K562 (cell line): ENCODE data around the gene TUFM. TPM values are rescaled to one million over a fixed set of nuclear protein-coding genes. Genes with fewer than 3 reads are reported as not detected.

Source experiments
- ATAC-seq: fragments of 200-7000 bp; cut with Tn5 transposase; 3 replicates; pipeline ENCODE4 v1.9.1; 2020; ENCODE audit warnings: moderate library complexity
- BruUV-seq: library from RNA; stranded (reverse); fragments of 400-500 nt; replicated peaks from 2 replicates; lab custom pipeline; 2021; lab: Mats Ljungman, UMichigan
- CTCF ChIA-PET: fragments of 300-600 bp; formaldehyde crosslinking; extraction: SDS; loops from one replicate; lab custom pipeline; 2021; ENCODE audit warnings: low intra/inter-chr PET ratio; lab: Yijun Ruan, JAX
- POLR2A ChIA-PET: fragments of 300-600, 350-650 bp; sonication (Branson Sonifier 250); formaldehyde crosslinking; extraction: SDS; loops from one replicate; lab custom pipeline; 2021; ENCODE audit warnings: antibody characterized with exemption, inconsistent platforms; lab: Yijun Ruan, JAX
- DNase-seq, 4 experiments: peaks; one replicate each; pipeline versions ENCODE4 v3.0.0 to v3.0.0-alpha.2; 2011 to 2018; ENCODE audit warnings: low spot score in 3 of 4, mixed read lengths in 3 of 4; ENCODE audit errors: extremely low read depth in 1 of 4
- FAIRE-seq: peaks from 2 replicates; lab custom pipeline; 2011; peaks lifted over from hg19 to GRCh38; lab: Jason Lieb, UNC
- H2AFZ ChIP-seq: 2 replicates; pipeline ENCODE4 v1.6.0; 2011; ENCODE audit warnings: low read depth, low read length, control low read depth, inconsistent platforms
- H3K27ac ChIP-seq: fragments of 200-600 bp; 3 replicates; pipeline ENCODE4 v1.8.0; 2011; ENCODE audit warnings: low read depth, mild to moderate bottlenecking, control low read depth, inconsistent platforms, low read length, moderate library complexity, mixed read lengths; ENCODE audit errors: extremely low read depth
- H3K27me3 ChIP-seq, 2 experiments: fragments of 300-600 bp in 1 of 2; 2 replicates in 1 of 2; 3 replicates in 1 of 2; pipeline versions ENCODE4 v1.6.0 to v1.8.0; 2011; ENCODE audit warnings: inconsistent platforms in 2 of 2, low read length in 2 of 2, mild to moderate bottlenecking in 1 of 2, mixed read lengths in 1 of 2, moderate library complexity in 1 of 2; ENCODE audit not compliant: control insufficient read depth in 2 of 2, insufficient read depth in 2 of 2
- H3K36me3 ChIP-seq: fragments of 300-600 bp; 3 replicates; pipeline ENCODE4 v1.8.0; 2011; ENCODE audit warnings: mild to moderate bottlenecking, low read length, inconsistent platforms; ENCODE audit not compliant: control insufficient read depth, insufficient read depth
- H3K4me1 ChIP-seq, 2 experiments: fragments of 200-600 bp in 1 of 2; replicated peaks in 1 of 2; 2 replicates in 1 of 2; 3 replicates in 1 of 2; pipeline versions ENCODE4 v1.5.1 to v1.8.0; 2011; ENCODE audit warnings: inconsistent platforms in 2 of 2, low read length in 2 of 2, mild to moderate bottlenecking in 1 of 2, mixed read lengths in 1 of 2, moderate library complexity in 1 of 2; ENCODE audit not compliant: control insufficient read depth in 2 of 2, insufficient read depth in 2 of 2
- H3K4me2 ChIP-seq: 2 replicates; pipeline ENCODE4 v1.6.1; 2011; ENCODE audit warnings: low read length, control low read depth, inconsistent platforms, mixed read lengths; ENCODE audit not compliant: insufficient read depth
- H3K4me3 ChIP-seq: fragments of 200-600 bp; sonication (generic), shearing (Covaris generic); 2 replicates; pipeline ENCODE4 v1.5.1; 2016; ENCODE audit warnings: control low read depth, inconsistent platforms
- H3K79me2 ChIP-seq: fragments of 200-600 bp; 3 replicates; pipeline ENCODE4 v1.8.0; 2011; ENCODE audit warnings: low read length, inconsistent platforms; ENCODE audit not compliant: control insufficient read depth, insufficient read depth
- H3K9ac ChIP-seq, 2 experiments: 2 replicates each; pipeline versions ENCODE4 v1.6.0 to v1.6.1; 2011; ENCODE audit warnings: low read depth in 2 of 2, low read length in 2 of 2, control low read depth in 1 of 2, inconsistent platforms in 1 of 2, mild to moderate bottlenecking in 1 of 2, mixed read lengths in 1 of 2; ENCODE audit not compliant: insufficient read depth in 1 of 2
- H3K9me1 ChIP-seq: one replicate; pipeline ENCODE4 v1.6.0; 2011; ENCODE audit warnings: inconsistent platforms, mild to moderate bottlenecking, low read length, moderate library complexity; ENCODE audit not compliant: control insufficient read depth, insufficient read depth
- H3K9me3 ChIP-seq: replicated peaks from 2 replicates; pipeline ENCODE4 v1.5.1; 2011; ENCODE audit warnings: low read depth, low read length, inconsistent platforms; ENCODE audit not compliant: control insufficient read depth, insufficient read depth
- H4K20me1 ChIP-seq: replicated peaks from 2 replicates; pipeline ENCODE4 v1.6.1; 2011; ENCODE audit warnings: low read length, inconsistent platforms, mixed read lengths; ENCODE audit not compliant: control insufficient read depth, insufficient read depth
- DMBX1 ChIP-seq: fragments of 250-450 bp; sonication (Bioruptor Pico); IDR thresholded peaks from 2 replicates; pipeline ENCODE4 v1.8.0; 2022; ENCODE audit warnings: inconsistent platforms, mild to moderate bottlenecking, moderate library complexity, borderline replicate concordance
- KDM2B ChIP-seq: fragments of 250-450 bp; sonication (Bioruptor Pico); IDR thresholded peaks from 2 replicates; pipeline ENCODE4 v1.8.0; 2021; ENCODE audit warnings: mild to moderate bottlenecking, moderate library complexity
- MTA1 ChIP-seq: fragments of 450-650 bp; IDR thresholded peaks from 2 replicates; pipeline ENCODE4 v1.6.1; 2017; ENCODE audit warnings: borderline replicate concordance
- RAD21 ChIP-seq, 2 experiments: fragments of 250-450 bp in 1 of 2; fragments of 450-650 bp in 1 of 2; sonication (Bioruptor Pico) in 1 of 2; formaldehyde crosslinking in 1 of 2; IDR thresholded peaks in 1 of 2; conservative IDR thresholded peaks in 1 of 2; 2 replicates each; pipeline versions ENCODE4 v1.4.0 to v1.8.0; 2020 to 2022; ENCODE audit warnings: mild to moderate bottlenecking in 2 of 2, moderate library complexity in 1 of 2
- RBFOX2 ChIP-seq: fragments of 200-400 bp; formaldehyde crosslinking; IDR thresholded peaks from 2 replicates; pipeline ENCODE4 v1.6.1; 2017; ENCODE audit warnings: low read depth, mild to moderate bottlenecking, low read length, moderate library complexity
- RBM14 ChIP-seq: fragments of 200-400 bp; formaldehyde crosslinking; IDR thresholded peaks from 2 replicates; pipeline ENCODE4 v1.6.1; 2018; ENCODE audit warnings: low read depth, mild to moderate bottlenecking, low read length, moderate library complexity, borderline replicate concordance; ENCODE audit not compliant: insufficient read depth
- SNIP1 ChIP-seq: fragments of 450-650 bp; IDR thresholded peaks from 2 replicates; pipeline ENCODE4 v1.7.1; 2017; ENCODE audit warnings: low read depth, mild to moderate bottlenecking
- ZNF589 ChIP-seq: fragments of 200-800 bp; sonication (Bioruptor generic); IDR thresholded peaks from 2 replicates; pipeline ENCODE4 v1.6.1; 2016; ENCODE audit warnings: low read depth, missing genetic modification characterization, missing compliant biosample characterization
- WGBS: fragments of 100-300 bp; shearing (Covaris generic); methylation state at CpG from one replicate; pipeline ENCODE4 v1.1.6; 2016; ENCODE audit warnings: low coverage, mixed read lengths; ENCODE audit not compliant: insufficient coverage; ENCODE audit errors: missing lambda C conversion rate; 5-methylcytosine and 5-hydroxymethylcytosine counted together
- in situ Hi-C: fragments of 300-500 bp; cut with MboI; formaldehyde crosslinking; loops from 4 replicates; pipeline ENCODE4 v1.15.0; 2018; ENCODE audit warnings: inconsistent platforms, mixed read lengths
- intact Hi-C: fragments of 100-400 bp; cut with micrococcal nuclease; formaldehyde crosslinking; loops from 2 replicates; pipeline ENCODE4 v1.14.2; 2022
- polyA plus RNA-seq, 8 experiments: library from polyadenylated mRNA; depleted of rRNA in 4 of 8; stranded (reverse) in 5 of 8; unstranded in 3 of 8; fragments of >200 nt; fragmentation: Nextera tagmentation in 2 of 8; fragmentation: Illumina TruSeq in 1 of 8; extraction: Ambion mirVana in 2 of 8; extraction: Trizol in 1 of 8; gene quantifications; 2 replicates each; pipeline versions ENCODE4 v1.2.1 to v1.2.3, GENCODE V29; 2011 to 2014; ENCODE audit warnings: inconsistent platforms in 1 of 8, missing spikeins in 1 of 8
- total RNA-seq, 7 experiments: library from RNA; depleted of rRNA in 6 of 7; stranded (reverse); fragments of >200 nt in 6 of 7; fragmentation: Illumina TruSeq in 2 of 7; extraction: Trizol in 2 of 7; gene quantifications; 2 replicates each; pipeline versions ENCODE4 v1.2.1 to v1.2.3, GENCODE V29; 2011 to 2021; ENCODE audit warnings: low replicate concordance in 1 of 7
- TF ChIP-seq, protein P1 (sequence below): fragments of 250-450 bp; sonication (Bioruptor Pico); IDR thresholded peaks from 2 replicates; pipeline ENCODE4 v1.5.0; 2021; ENCODE audit warnings: mild to moderate bottlenecking, moderate library complexity
- TF ChIP-seq, protein P2 (sequence below): fragments of 200-800 bp; sonication (Bioruptor generic); IDR thresholded peaks from 2 replicates; pipeline ENCODE4 v1.6.1; 2017; ENCODE audit warnings: missing genetic modification characterization, missing compliant biosample characterization
- TF ChIP-seq, protein P3 (sequence below): fragments of 450-650 bp; IDR thresholded peaks from 2 replicates; pipeline ENCODE4 v1.6.1; 2018; ENCODE audit not compliant: partially characterized antibody

The TUFM gene
- total and polyA plus RNA-seq, 9 of the 15 experiments (the other 6 are each of a cell fraction or from before 2014, with no cell fraction given), result 34.1 to 434 (median 256) TPM

DNA sequence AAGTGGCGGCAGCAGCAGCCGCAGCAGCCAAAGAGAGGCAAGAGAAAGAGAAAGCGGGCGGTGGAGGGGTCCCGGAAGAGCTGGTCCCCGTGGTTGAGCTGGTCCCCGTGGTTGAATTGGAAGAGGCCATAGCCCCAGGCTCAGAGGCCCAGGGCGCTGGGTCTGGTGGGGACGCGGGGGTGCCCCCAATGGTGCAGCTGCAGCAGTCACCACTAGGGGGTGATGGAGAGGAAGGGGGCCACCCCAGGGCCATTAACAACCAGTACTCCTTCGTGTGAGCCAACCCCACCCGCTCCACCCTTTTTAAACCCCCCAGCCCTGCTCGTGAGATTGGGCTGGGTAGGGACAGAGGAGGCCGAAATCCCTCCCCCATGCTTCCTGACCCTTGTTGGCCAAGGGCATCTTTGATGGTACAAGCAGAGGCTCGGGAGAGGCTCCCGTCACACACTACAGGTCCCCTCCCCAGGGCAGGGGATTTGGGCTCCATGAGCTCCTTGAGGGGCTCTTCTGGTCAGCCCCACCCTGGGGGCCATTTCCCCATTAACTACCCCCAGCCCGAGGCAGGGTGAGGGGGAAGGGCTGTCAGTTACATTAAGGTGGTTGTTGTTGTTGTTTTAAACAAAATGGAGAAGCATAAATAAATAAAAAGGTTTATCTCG is 27.5 kb upstream of the TUFM start:
- ATAC-seq, result peak; percentile 92
- in situ Hi-C loops, result no loop called here
- Histone ChIP-seq H3K4me3 (no peak overlapping the region), H3K9me3 (no peaks in the 10 kb centered on the region), H4K20me1 (no peaks in the 10 kb centered on the region), H2AFZ (no peak overlapping the region), H3K27me3 (no peaks in the 10 kb centered on the region; a peak in 1 of 5 replicates), H3K4me2 (no peak overlapping the region), H3K36me3 (peaks cover 59% of the 10 kb centered on the region; the same call in 2 of the 3 replicates), H3K9ac (no peak overlapping the region; a peak in 1 of 4 replicates), H3K27ac (no peak overlapping the region), H3K9me1 (no peaks in the 10 kb centered on the region), H3K79me2 (0 out of 3 replicates have a peak, but pooled peaks cover under 1% of the 10 kb centered on the region), H3K4me1 (peaks cover under 1 to 52% of the 10 kb centered on the region in 2 experiments; a peak in 4 of 5 replicates)
- 64% methylated on average over 15 of the region's 18 CpGs for WGBS
- intact Hi-C loops, result loop anchor here (5.0 kb wide), 1 partner anchor 74 kb away; no protein-coding TSS in a partner anchor
- DNase-seq, result peak; percentile 63 to 85 (median 80)
- FAIRE-seq, result peak; percentile 6
- CTCF ChIA-PET, result interaction anchor here (1.4 kb wide), 1 partner anchor 72 kb away, joined by 10 read pairs; no protein-coding TSS in a partner anchor
- POLR2A ChIA-PET, result interaction anchor here (0.7 to 6.9 kb wide), 2 partner anchors 10 to 20 kb away, joined by 3 to 58 read pairs; partner anchors contain the start of gene SH2B1
- TSS peak; percentile 45 for BruUV-seq
- TF ChIP-seq, protein P1, sequence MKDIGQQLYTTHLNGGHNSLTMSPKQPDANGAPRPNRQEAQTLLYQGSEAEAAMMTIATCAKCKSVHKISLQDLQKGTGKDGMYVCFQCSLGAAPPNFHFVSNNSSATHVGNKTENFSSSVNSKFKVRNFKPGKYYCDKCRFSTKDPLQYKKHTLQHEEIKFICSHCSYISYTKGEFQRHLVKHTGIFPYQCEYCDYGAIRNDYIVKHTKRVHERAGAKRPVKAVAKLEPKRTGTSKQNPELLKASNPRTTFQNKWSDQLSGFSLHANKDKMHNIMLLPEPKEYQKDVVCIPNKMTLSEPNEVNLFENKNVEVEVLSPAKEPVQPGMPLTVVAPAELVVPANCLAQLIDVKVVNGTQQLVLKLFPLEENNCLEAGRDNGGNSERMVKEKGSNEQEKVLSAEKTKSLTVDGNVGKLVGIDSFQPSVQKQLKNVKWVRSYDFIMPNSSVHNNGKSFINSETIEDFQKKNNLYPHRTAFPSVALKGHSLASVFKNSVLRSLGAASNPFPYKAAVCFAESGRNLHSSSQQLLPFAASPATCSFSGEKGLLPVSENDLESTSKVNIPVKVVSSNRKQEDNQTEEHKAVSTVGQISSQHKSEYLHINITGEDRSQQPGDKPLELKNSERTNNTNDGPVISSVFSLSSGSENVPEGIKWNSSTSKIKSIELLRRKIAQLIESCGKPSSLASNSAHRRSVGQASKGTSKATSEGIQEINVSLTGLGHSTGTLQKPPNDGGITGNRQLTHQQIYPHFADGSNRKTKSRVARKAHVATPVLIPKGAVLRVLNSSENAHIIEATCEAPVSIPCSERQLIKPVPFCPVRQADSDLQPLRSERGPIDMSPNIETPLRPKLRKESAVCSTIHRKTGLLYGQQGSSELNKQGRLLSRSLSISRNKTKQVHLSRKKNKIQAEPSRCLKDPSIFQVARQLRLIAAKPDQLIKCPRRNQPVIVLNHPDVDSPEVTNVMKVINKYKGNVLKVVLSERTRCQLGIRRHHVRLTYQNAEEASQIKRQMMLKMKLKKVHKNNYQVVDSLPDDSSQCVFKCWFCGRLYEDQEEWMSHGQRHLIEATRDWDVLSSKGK (CRISPR knock-in tag), result no peak
- TF ChIP-seq, protein P2, sequence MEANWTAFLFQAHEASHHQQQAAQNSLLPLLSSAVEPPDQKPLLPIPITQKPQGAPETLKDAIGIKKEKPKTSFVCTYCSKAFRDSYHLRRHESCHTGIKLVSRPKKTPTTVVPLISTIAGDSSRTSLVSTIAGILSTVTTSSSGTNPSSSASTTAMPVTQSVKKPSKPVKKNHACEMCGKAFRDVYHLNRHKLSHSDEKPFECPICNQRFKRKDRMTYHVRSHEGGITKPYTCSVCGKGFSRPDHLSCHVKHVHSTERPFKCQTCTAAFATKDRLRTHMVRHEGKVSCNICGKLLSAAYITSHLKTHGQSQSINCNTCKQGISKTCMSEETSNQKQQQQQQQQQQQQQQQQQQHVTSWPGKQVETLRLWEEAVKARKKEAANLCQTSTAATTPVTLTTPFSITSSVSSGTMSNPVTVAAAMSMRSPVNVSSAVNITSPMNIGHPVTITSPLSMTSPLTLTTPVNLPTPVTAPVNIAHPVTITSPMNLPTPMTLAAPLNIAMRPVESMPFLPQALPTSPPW (CRISPR knock-in tag), result peak; percentile 51; the same call in 1 of the 2 replicates
- TF ChIP-seq MTA1 (no peak), SNIP1 (no peak), DMBX1 (CRISPR knock-in tag) (no peak), KDM2B (no peak), RBFOX2 (peak; percentile 24; the same call in 1 of the 2 replicates), ZNF589 (CRISPR knock-in tag) (no peak), RAD21 (CRISPR knock-in tag; conservative IDR thresholded peaks at IDR 0.05 in 1 of 2, IDR thresholded peaks at IDR 0.05 in 1 of 2) (peak; percentile 42 to 59), RBM14 (no peak)
- TF ChIP-seq, protein P3, sequence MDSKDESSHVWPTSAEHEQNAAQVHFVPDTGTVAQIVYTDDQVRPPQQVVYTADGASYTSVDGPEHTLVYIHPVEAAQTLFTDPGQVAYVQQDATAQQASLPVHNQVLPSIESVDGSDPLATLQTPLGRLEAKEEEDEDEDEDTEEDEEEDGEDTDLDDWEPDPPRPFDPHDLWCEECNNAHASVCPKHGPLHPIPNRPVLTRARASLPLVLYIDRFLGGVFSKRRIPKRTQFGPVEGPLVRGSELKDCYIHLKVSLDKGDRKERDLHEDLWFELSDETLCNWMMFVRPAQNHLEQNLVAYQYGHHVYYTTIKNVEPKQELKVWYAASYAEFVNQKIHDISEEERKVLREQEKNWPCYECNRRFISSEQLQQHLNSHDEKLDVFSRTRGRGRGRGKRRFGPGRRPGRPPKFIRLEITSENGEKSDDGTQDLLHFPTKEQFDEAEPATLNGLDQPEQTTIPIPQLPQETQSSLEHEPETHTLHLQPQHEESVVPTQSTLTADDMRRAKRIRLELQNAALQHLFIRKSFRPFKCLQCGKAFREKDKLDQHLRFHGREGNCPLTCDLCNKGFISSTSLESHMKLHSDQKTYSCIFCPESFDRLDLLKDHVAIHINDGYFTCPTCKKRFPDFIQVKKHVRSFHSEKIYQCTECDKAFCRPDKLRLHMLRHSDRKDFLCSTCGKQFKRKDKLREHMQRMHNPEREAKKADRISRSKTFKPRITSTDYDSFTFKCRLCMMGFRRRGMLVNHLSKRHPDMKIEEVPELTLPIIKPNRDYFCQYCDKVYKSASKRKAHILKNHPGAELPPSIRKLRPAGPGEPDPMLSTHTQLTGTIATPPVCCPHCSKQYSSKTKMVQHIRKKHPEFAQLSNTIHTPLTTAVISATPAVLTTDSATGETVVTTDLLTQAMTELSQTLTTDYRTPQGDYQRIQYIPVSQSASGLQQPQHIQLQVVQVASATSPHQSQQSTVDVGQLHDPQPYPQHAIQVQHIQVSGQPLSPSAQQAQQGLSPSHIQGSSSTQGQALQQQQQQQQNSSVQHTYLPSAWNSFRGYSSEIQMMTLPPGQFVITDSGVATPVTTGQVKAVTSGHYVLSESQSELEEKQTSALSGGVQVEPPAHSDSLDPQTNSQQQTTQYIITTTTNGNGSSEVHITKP, result peak; percentile 57
